GM12878 (cell line): Measurements from ENCODE around the gene ARHGAP45. TPM values are rescaled to one million over a fixed set of nuclear protein-coding genes. Genes with fewer than 3 reads are reported as not detected.

Source experiments
- ATAC-seq: fragments of 200-7000 bp; cut with Tn5 transposase; 3 replicates; pipeline ENCODE4 v1.9.1; 2020; ENCODE audit warnings: mild to moderate bottlenecking, moderate library complexity
- BruUV-seq: library from RNA; stranded (reverse); fragments of 400-500 nt; replicated peaks from 2 replicates; lab custom pipeline; 2021; lab: Mats Ljungman, UMichigan
- CTCF ChIA-PET: fragments of 300-600 bp; sonication (Branson Sonifier 250); formaldehyde crosslinking; extraction: SDS; loops from one replicate; lab custom pipeline; 2021; ENCODE audit warnings: inconsistent platforms; lab: Yijun Ruan, JAX
- POLR2A ChIA-PET: fragments of 350-600 bp; formaldehyde crosslinking; extraction: SDS; loops from one replicate; lab custom pipeline; 2021; ENCODE audit warnings: inconsistent platforms; lab: Charles Lee
- RAD21 ChIA-PET: fragments of 300-600 bp; sonication (Branson Sonifier 250); formaldehyde crosslinking; loops from one replicate; lab custom pipeline; 2023; ENCODE audit warnings: antibody characterized with exemption; ENCODE audit not compliant: unreplicated experiment; lab: Charles Lee
- SMC1A ChIA-PET: fragments of 300-600 bp; sonication (Branson Sonifier 250); formaldehyde crosslinking; loops from one replicate; lab custom pipeline; 2023; ENCODE audit not compliant: unreplicated experiment, uncharacterized antibody; lab: Charles Lee
- DNase-seq: peaks from one replicate; pipeline ENCODE4 v3.0.0-alpha.2; 2011; ENCODE audit warnings: low read depth, low spot score
- FAIRE-seq: peaks from 3 replicates; lab custom pipeline; 2011; peaks lifted over from hg19 to GRCh38; lab: Jason Lieb, UNC
- H2AFZ ChIP-seq: 2 replicates; pipeline ENCODE4 v1.6.0; 2011; ENCODE audit warnings: low read depth, low read length, control low read depth; ENCODE audit not compliant: control insufficient read depth
- H3K27ac ChIP-seq: 2 replicates; pipeline ENCODE4 v1.5.1; 2011; ENCODE audit warnings: control low read depth; ENCODE audit not compliant: control insufficient read depth, insufficient read depth
- H3K27me3 ChIP-seq, 2 experiments: replicated peaks in 1 of 2; 2 replicates each; pipeline versions ENCODE4 v1.6.0 to v1.6.1; 2011; ENCODE audit warnings: low read length in 1 of 2; ENCODE audit not compliant: control insufficient read depth in 2 of 2, insufficient read depth in 2 of 2
- H3K36me3 ChIP-seq, 2 experiments: 2 replicates each; pipeline ENCODE4 v1.5.1; 2011; ENCODE audit warnings: low read length in 1 of 2; ENCODE audit not compliant: control insufficient read depth in 2 of 2, insufficient read depth in 2 of 2
- H3K4me1 ChIP-seq: 2 replicates; pipeline ENCODE4 v1.6.1; 2011; ENCODE audit warnings: mild to moderate bottlenecking, low read length, moderate library complexity, mixed read lengths; ENCODE audit not compliant: control insufficient read depth, insufficient read depth
- H3K4me2 ChIP-seq: 2 replicates; pipeline ENCODE4 v1.6.0; 2011; ENCODE audit warnings: control low read depth; ENCODE audit not compliant: control insufficient read depth, insufficient read depth
- H3K4me3 ChIP-seq: fragments of 200-600 bp; sonication (generic); 2 replicates; pipeline ENCODE4 v1.5.1; 2016
- H3K79me2 ChIP-seq: 2 replicates; pipeline ENCODE4 v1.6.0; 2011; ENCODE audit warnings: low read length; ENCODE audit not compliant: control insufficient read depth, insufficient read depth
- H3K9ac ChIP-seq: 2 replicates; pipeline ENCODE4 v1.8.0; 2011; ENCODE audit warnings: low read length, control low read depth, mixed read lengths; ENCODE audit not compliant: control insufficient read depth, insufficient read depth
- H3K9me3 ChIP-seq: replicated peaks from 3 replicates; pipeline ENCODE4 v1.5.1; 2011; ENCODE audit warnings: mild to moderate bottlenecking, low read length; ENCODE audit not compliant: control insufficient read depth, insufficient read depth
- H4K20me1 ChIP-seq: 2 replicates; pipeline ENCODE4 v1.6.0; 2011; ENCODE audit not compliant: control insufficient read depth, insufficient read depth
- EGR1 ChIP-seq, 2 experiments: IDR thresholded peaks; 1 replicate in 1 of 2; 2 replicates in 1 of 2; pipeline ENCODE4 v1.6.1; 2011 to 2012; ENCODE audit warnings: low read depth in 2 of 2, low read length in 2 of 2, borderline replicate concordance in 1 of 2, mild to moderate bottlenecking in 1 of 2, moderate library complexity in 1 of 2
- HDAC2 ChIP-seq: fragments of 200-600 bp; sonication (generic); IDR thresholded peaks from 2 replicates; pipeline ENCODE4 v1.6.1; 2017
- PBX3 ChIP-seq: IDR thresholded peaks from 2 replicates; pipeline ENCODE4 v1.6.1; 2011; ENCODE audit warnings: mild to moderate bottlenecking, low read depth, low read length, moderate library complexity; ENCODE audit not compliant: insufficient replicate concordance
- POLR2AphosphoS5 ChIP-seq: IDR thresholded peaks from 2 replicates; pipeline ENCODE4 v1.6.1; 2011; ENCODE audit warnings: mild to moderate bottlenecking, low read length, inconsistent platforms
- ZBED1 ChIP-seq: IDR thresholded peaks from 2 replicates; pipeline ENCODE4 v1.6.1; 2016; ENCODE audit warnings: borderline replicate concordance
- WGBS: methylation state at CpG from one replicate; pipeline ENCODE4 v1.1.6; 2016; ENCODE audit warnings: low lambda C conversion rate; ENCODE audit not compliant: insufficient replicate concordance, insufficient coverage; ENCODE audit errors: missing lambda C conversion rate; 5-methylcytosine and 5-hydroxymethylcytosine counted together
- in situ Hi-C: fragments of 300-500 bp; cut with MboI; formaldehyde crosslinking; loops from 9 replicates; pipeline ENCODE4 v1.14.3; 2018; ENCODE audit warnings: mixed read lengths
- intact Hi-C: fragments of 100-400 bp; cut with micrococcal nuclease; formaldehyde crosslinking; loops from one replicate; pipeline ENCODE4 v1.14.2; 2022; ENCODE audit not compliant: unreplicated experiment
- polyA plus RNA-seq, 11 experiments: library from polyadenylated mRNA; depleted of rRNA in 4 of 11; unstranded in 6 of 11; stranded (reverse) in 5 of 11; fragments of >200 nt; fragmentation: Nextera tagmentation in 4 of 11; fragmentation: Illumina TruSeq in 1 of 11; extraction: Ambion mirVana in 4 of 11; extraction: Trizol in 1 of 11; gene quantifications; 1 replicate in 1 of 11; 2 replicates in 10 of 11; pipeline versions ENCODE4 v1.2.1 to v1.2.3, GENCODE V29; 2011 to 2016; ENCODE audit warnings: inconsistent platforms in 2 of 11, missing spikeins in 2 of 11, low read depth in 1 of 11
- total RNA-seq, 4 experiments: library from RNA; depleted of rRNA in 3 of 4; stranded (reverse); fragments of >200 nt in 3 of 4; fragmentation: Illumina TruSeq in 1 of 4; extraction: Trizol in 1 of 4; gene quantifications; 2 replicates each; pipeline versions ENCODE4 v1.2.1 to v1.2.3, GENCODE V29; 2013 to 2021
- TF ChIP-seq, protein P1 (sequence below): IDR thresholded peaks from 2 replicates; pipeline ENCODE4 v1.6.1; 2011; ENCODE audit warnings: low read depth, low read length, improper control_type of control experiment, borderline replicate concordance

ARHGAP45 gene
- total and polyA plus RNA-seq, 10 of the 15 experiments (the other 5 are each of a cell fraction or from before 2014, with no cell fraction given) = 1.4 to 151 (median 59.9) TPM

DNA sequence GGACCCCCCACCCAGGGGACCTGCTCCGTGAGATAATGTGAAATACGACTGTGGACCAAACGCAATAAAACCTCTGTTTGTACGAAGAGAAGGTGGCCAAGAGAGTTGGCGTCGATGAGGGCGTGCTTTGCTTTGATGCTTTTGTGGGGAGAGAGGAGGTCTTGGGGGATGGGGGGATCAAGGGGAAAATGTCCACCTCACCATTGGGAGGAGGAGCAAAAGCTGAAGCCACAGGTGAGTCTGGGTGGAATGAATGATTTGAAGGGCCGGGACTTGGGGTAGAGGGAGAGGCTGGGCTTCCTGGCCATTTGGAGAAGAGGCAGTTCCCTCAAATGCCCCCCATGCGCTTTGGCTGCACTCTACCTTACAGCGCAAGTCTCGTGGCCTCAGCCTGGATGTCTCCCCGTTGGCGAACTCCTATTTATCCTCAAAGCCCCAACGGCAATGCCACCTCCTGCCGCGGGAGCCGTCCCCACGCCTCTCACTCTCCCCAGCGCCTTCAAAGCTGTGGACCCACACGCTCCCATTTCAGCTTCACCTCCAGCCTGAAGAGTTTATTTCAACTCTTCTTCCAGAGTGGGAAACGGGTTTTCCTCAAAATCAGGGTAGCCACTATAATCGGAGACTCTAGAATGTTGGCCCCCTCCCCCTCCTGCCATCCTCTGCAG is 27.9 kb upstream of the ARHGAP45 start:
- ChIA-PET SMC1A (interaction anchor here (0.9 to 5.9 kb wide), 5 partner anchors 11 to 64 kb away, joined by 3 to 22 read pairs (median 4); partner anchors contain the start of gene CNN2), RAD21 (interaction anchor here (1.0 to 4.5 kb wide), 5 partner anchors 11 to 91 kb away, joined by 3 to 39 read pairs (median 4); partner anchors contain the start of genes ARHGAP45 and CNN2)
- H2AFZ ChIP-seq = no peak overlapping the region
- peaks cover 7 to 8% of the 10 kb centered on the region in 2 experiments; a peak in 3 of 4 replicates for H3K36me3 ChIP-seq
- no peaks in the 10 kb centered on the region for H3K27me3 ChIP-seq
- H3K9ac ChIP-seq = peak overlapping the region; percentile 9; the same call in 1 of the 2 replicates
- ATAC-seq (no peak), FAIRE-seq (no peak), DNase-seq (no peak)
- H3K4me1 ChIP-seq = peaks cover 38% of the 10 kb centered on the region
- in situ Hi-C loops (no loop called here), intact Hi-C loops (no loop called here)
- peak overlapping the region; percentile 73 for H3K4me2 ChIP-seq
- peak overlapping the region; percentile 78 for H3K27ac ChIP-seq
- peaks cover 3% of the 10 kb centered on the region; the same call in 1 of the 2 replicates for H3K79me2 ChIP-seq
- H4K20me1 ChIP-seq = no peaks in the 10 kb centered on the region
- H3K4me3 ChIP-seq = peak overlapping the region; percentile 49
- 39% methylated on average over 22 of the region's 22 CpGs for WGBS
- TF ChIP-seq PBX3 = peak; percentile 7
- no peak for TF ChIP-seq HDAC2
- TF ChIP-seq, protein P1, sequence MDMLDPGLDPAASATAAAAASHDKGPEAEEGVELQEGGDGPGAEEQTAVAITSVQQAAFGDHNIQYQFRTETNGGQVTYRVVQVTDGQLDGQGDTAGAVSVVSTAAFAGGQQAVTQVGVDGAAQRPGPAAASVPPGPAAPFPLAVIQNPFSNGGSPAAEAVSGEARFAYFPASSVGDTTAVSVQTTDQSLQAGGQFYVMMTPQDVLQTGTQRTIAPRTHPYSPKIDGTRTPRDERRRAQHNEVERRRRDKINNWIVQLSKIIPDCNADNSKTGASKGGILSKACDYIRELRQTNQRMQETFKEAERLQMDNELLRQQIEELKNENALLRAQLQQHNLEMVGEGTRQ = no peak
- 0 out of 3 replicates have a peak, but pooled peaks of 1 of the 2 experiments have one; percentile 5 for TF ChIP-seq EGR1 (IDR thresholded peaks at IDR 0.05; ENCODE audit: borderline replicate concordance in 1 of 2, low read depth in 2 of 2, low read length in 2 of 2)
- peak; percentile 36; the same call in 1 of the 2 replicates for TF ChIP-seq POLR2AphosphoS5
- 0 out of 2 replicates have a peak, but pooled peaks have one; percentile 71 for TF ChIP-seq ZBED1
- TF ChIP-seq, all 136 proteins: peak for 4
- no peaks in the 10 kb centered on the region; the same call in 2 of the 3 replicates for H3K9me3 ChIP-seq
- no TSS peak for BruUV-seq
- ChIA-PET POLR2A (interaction anchor here (0.6 to 6.3 kb wide), 12 partner anchors 12 to 147 kb away, joined by 3 to 83 read pairs (median 6); partner anchors contain the start of genes ARHGAP45, CNN2, GPX4 and RNU6-2), CTCF (interaction anchor here (0.9 to 2.3 kb wide), 7 partner anchors 11 to 230 kb away, joined by 3 to 11 read pairs (median 4); partner anchors contain the start of genes CIRBP and CNN2)
